ENCODE results near the gene SYNDIG1.

SYNDIG1 gene

GRCh38 chr20:24572140-24572539 is 102.7 kb downstream of the SYNDIG1 start:
- no peak for DNase-seq

DNA sequence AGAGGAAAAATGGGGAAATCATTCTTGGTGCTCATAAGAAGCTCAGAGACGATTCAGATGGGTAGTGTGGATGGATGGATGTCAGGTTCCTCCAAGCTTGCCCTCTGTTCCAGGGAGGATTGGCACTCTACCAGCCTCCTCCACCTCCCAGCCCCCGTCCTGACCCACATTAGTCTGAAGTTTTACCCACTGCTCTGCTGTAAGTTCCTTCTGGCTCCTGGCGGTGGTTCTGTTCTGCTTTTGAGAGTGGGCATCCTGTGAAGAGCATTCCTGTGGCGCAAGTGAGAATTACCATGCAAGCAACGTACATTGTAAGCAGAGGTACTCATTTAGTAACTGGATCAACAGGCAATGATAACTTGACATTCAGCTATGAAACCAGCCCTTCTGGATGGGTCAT is 103.4 kb downstream of the SYNDIG1 start:
- DNase-seq, result no peak

DNA sequence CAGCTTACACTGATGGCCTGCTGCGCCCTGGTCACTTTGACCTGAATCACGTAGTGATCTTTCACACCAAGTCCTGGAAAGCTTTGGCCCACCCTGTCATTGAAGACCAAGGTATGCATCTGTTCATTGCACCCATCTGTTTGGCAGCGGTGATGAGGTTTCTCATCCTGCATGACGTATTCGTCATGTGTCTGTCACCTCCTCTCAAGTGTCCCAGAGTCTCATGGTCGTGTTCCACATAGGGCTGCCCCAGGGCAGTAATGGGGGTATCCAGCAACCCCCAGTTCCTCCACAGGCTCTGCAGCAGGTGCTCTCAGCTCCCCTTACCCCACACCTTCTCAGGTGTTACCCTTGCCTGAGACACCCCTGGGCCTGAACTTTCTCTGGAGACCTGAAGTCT is 104.1 kb downstream of the SYNDIG1 start:
- no peak for DNase-seq

GRCh38 chr20:24574307-24574706 is 104.9 kb downstream of the SYNDIG1 start:
- no peak for DNase-seq

DNA sequence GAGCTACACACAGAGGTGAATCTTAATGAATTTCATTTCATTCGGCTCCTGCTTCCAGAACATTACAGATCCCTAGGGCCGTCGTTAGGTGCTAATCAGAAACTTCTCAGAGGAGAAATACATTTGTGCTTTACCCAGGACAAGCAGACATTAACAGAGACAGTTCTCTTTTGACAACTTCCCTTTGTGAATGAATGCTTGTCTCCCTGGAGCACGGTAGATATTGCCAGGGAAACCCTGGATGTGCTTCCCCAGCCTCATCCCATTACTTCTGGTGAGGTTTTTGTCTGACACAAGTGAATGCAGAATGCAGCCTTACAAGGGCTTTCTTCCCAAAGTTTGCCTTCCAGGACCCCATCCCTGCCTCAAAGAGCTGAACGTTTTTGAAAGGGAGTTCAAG is 105.4 kb downstream of the SYNDIG1 start:
- DNase-seq, result no peak

- DNase-seq, result no peak
Observed at GRCh38 chr20:24575811-24576210, 106.4 kb downstream of the SYNDIG1 start.

DNA sequence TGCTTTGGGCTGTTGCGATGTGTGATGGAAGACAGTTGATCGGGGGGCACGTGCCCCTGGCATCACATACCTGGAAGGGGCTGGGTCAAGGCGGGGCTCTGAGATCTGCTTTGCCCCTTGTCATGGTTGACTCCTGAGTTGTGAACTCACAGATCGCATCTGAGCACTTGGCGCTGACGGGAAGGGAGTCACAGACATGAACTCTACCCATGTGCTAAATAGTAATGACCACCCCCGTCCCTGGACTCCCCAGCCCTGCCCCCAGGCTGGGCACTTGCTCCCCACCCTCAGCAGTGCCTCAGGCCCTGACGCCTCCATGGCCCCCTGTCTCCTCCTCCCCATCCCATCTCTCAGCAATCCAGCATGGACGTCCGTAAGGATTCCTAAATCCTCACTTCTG is 107.0 kb downstream of the SYNDIG1 start:
- DNase-seq, result no peak

GRCh38 chr20:24577271-24577909 is 108.0 kb downstream of the SYNDIG1 start:
- DNase-seq, result no peak

DNA sequence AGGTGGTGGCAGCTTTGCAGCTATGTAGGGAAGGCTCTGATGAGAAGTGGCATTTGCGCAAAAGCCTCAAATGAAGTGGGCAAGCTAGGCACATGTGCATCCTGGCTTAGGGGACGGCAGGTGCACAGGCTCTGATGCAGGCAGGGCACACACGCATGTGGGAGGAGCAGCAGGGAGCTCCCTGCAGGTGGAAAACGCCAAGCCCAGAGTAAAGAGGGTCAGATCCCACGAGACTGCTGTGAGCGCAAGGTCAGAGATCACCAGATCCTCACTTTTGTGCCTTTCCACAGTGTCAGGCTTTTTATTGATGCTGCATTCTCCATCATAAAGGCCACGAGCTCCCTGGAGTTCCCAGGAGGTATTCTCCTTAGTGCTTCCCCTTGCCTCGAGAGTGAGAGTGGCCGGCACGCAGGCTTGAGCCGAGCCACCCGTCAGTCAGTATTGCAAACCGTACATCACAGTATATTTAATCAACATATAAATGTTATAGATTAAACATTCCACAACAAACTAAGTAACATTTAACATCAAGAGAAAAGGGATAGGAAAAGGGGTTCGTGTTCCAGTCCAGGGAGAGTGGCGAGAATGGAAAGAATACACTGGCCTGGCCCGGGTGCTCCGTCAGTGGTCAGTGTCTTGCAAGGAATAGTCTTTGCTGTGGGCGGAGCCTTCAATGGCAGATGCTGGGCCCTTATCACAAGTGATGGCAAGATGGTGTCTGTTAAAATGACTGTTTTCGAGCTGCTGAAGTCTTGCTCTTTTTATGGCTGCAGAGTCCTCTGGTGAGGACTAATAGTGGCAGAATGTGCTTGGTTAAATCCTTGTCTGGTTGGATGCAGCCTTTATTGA is 109.4 kb downstream of the SYNDIG1 start:
- DNase-seq, result no peak

DNA sequence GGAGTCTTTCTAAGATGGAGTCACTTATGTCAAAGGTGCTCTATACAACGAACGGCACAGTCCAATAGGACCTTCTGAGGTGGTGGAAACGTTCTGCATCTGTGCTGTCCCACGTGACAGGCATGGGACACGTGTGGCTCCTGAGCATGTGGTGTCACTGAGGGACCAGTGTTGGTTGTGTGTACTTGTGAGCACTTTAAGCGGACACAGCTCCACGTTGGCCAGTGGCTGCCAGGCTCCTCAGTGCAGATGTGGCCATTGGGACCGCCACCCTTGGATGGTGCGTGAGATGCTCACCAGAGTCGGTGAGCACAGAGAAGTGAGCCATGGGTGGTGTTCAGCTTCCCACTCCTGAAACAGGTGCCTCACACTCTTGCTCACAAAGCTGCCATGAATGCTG is 110.0 kb downstream of the SYNDIG1 start:
- no peak for DNase-seq

DNA sequence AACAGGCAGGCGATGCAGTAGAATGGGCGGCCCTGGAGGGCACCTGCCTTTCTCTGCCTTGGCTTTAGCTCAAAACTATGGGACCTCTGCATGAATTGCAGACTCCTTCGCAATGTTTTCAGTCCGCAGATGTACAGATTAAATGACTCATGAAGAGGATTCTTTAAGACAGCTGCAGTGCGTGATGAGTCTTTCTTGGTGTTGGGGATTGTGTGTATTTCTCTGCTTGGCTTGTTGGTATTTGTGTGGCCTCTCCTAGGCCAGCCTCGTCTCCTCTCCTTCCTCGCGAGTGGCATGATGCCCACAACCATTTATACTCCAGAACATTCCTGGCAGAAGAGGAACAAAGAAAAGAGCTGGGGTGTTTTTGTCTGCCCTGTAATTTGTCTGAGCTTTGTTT is 110.6 kb downstream of the SYNDIG1 start:
- no peak for DNase-seq

- DNase-seq, result no peak
Observed at GRCh38 chr20:24580855-24581254, 111.4 kb downstream of the SYNDIG1 start.

DNA sequence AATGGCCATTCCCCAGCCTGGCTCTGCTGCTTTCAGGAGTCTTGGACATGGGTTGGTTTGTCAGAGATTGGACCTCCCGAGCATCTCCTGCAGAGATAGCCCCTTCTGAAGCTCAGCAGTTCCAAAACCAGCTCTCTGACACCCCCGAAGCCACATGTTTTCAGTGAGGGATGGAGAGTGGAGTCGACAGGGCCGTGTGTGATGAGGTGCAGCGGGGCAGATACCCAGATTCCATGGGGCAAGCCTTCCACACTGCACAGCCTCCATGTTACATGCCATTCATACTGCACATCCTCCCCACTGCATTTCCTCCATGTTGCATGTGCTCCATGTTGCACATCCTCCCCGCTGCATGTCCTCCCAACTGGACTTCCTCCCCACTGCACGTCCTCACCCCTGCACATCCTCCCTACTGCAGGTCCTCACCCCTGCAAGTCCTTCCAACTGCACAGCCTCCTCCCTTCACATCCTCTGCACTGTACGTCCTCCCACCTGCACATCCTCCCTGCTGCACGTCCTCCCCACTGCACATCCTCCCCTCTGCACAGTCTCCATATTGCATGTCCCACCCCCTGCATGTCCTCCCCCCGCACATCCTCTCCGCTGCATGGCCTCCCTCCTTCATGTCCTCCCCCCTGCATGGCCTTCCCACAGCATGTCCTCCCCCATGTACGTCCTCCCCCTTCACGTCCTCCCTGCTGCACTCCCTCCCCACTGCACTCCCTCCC is 112.2 kb downstream of the SYNDIG1 start:
- DNase-seq, result no peak

- no peak for DNase-seq
Observed at GRCh38 chr20:24582373-24583168, 113.1 kb downstream of the SYNDIG1 start.

- DNase-seq, result no peak
Observed at GRCh38 chr20:24583169-24583792, 113.9 kb downstream of the SYNDIG1 start.

GRCh38 chr20:24584078-24584477 is 114.6 kb downstream of the SYNDIG1 start:
- no peak for DNase-seq

- no peak for DNase-seq
Observed at GRCh38 chr20:24584538-24585356, 115.3 kb downstream of the SYNDIG1 start.

GRCh38 chr20:24585796-24586522 is 116.5 kb downstream of the SYNDIG1 start:
- DNase-seq, result no peak

- DNase-seq, result no peak
Observed at GRCh38 chr20:24586523-24586840, 117.1 kb downstream of the SYNDIG1 start.

- DNase-seq, result no peak
Observed at GRCh38 chr20:24587384-24588046, 118.1 kb downstream of the SYNDIG1 start.

Data from activated CD4-positive, alpha-beta T cell treated with anti-CD3 and anti-CD28 coated beads for 48 hours (primary cell).